Uterus (tissue), 4 donors: Measurements from ENCODE around the gene NLK. TPM values are rescaled to one million over a fixed set of nuclear protein-coding genes. Genes with fewer than 3 reads are reported as not detected.
"Not testable (repeated sequence)": the region's sequence is repeated elsewhere in the genome, so short reads cannot be mapped to it uniquely, and the experiment has no call there.

Experiments
- DNase-seq, 2 donors: peaks; one replicate each; pipeline ENCODE4 v3.0.0-alpha.2; 2019 to 2020
- H3K27ac ChIP-seq, 2 donors: fragments of 200-600 bp; sonication (generic); 1 replicate in 1 of 2; 2 replicates in 1 of 2; pipeline ENCODE4 v1.5.1; 2016 to 2018
- H3K27me3 ChIP-seq, 2 donors: fragments of 200-600 bp; sonication (generic); one replicate each; pipeline ENCODE4 v1.5.1; 2018 to 2019; ENCODE audit warnings: control low read depth in 1 of 2
- H3K36me3 ChIP-seq, 2 donors: fragments of 200-600 bp; sonication (generic); one replicate each; pipeline ENCODE4 v1.5.1; 2019; ENCODE audit warnings: control low read depth in 1 of 2
- H3K4me1 ChIP-seq, 2 donors: fragments of 200-600 bp; sonication (generic); one replicate each; pipeline ENCODE4 v1.5.1; 2018 to 2019; ENCODE audit warnings: control low read depth in 1 of 2
- H3K4me3 ChIP-seq, 2 donors: fragments of 200-600 bp; sonication (generic); 1 replicate in 1 of 2; 2 replicates in 1 of 2; pipeline ENCODE4 v1.5.1; 2018 to 2019; ENCODE audit warnings: mild to moderate bottlenecking in 1 of 2
- H3K9me3 ChIP-seq, 2 donors: fragments of 200-600 bp; sonication (generic); one replicate each; pipeline ENCODE4 v1.5.1; 2019; ENCODE audit warnings: control low read depth in 1 of 2
- POLR2A ChIP-seq, 2 donors: fragments of 450-650 bp; IDR thresholded peaks; one replicate each; pipeline ENCODE4 v1.6.1; 2016; ENCODE audit warnings: antibody characterized with exemption in 2 of 2, mild to moderate bottlenecking in 1 of 2, moderate library complexity in 1 of 2
- intact Hi-C: fragments of 100-400 bp; cut with DNase I; formaldehyde crosslinking; loops from one replicate; pipeline ENCODE4 v1.15.1; 2023; ENCODE audit warnings: low total_unique reads
- small RNA-seq: library from RNA; depleted of rRNA; stranded (forward); fragments of <200 nt; gene quantifications from one replicate; pipeline ENCODE3, GENCODE V24; 2016
- total RNA-seq, 4 donors: library from RNA; depleted of rRNA in 3 of 4; stranded (reverse); fragments of >200 nt in 3 of 4; gene quantifications; one replicate each; pipeline versions ENCODE4 v1.1.0 to v1.2.4, GENCODE V29; 2014 to 2023
- TF ChIP-seq, protein P1 (sequence below), 4 experiments: fragments of 200-600 bp in 2 of 4; fragments of 450-650 bp in 2 of 4; sonication (generic) in 2 of 4; IDR thresholded peaks; one replicate each; pipeline ENCODE4 v1.5.1; 2016 to 2019; ENCODE audit warnings: antibody characterized with exemption in 4 of 4, mild to moderate bottlenecking in 2 of 4, moderate library complexity in 1 of 4
- donor health status: DM: yes; HTN: yes; CAD: no.

The NLK gene
- total RNA-seq, 4 donors from 2014 or later: 7.7 to 36.8 (median 23.4) TPM

DNA sequence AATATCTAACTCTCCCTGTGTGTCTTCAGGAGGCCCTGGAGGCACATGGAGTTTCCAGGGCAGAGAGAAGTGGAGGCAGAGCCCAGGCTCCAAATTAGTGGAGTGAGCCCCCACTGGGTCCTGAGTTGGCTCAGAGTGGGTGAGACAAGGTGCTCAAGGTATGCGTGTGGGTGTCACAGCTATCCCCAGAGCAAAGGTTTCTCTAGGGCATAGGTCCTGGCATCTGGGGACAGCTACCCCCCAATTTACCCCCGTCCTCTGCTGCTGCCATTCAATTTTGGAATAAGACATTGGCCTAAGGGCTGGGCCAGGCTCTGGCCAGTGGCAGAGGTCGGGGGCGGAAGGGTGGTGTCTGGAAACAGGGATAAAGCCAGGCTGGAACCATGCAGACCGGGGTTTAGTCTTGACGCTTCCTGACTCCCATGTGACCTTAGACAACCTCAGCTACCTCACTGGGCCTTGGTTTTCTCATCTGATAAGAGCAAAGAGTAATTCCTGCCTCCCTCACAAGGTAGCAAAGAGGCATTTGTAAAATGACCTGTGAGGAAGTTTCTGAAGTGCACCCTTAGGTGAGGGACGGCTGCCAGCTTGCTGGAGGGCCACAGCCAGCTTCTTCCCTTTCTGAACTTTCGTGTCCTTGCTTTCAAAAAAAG lies 198.3 kb downstream of the NLK start:
- no peak for DNase-seq
- H3K4me3 ChIP-seq: no peak overlapping the region

DNA sequence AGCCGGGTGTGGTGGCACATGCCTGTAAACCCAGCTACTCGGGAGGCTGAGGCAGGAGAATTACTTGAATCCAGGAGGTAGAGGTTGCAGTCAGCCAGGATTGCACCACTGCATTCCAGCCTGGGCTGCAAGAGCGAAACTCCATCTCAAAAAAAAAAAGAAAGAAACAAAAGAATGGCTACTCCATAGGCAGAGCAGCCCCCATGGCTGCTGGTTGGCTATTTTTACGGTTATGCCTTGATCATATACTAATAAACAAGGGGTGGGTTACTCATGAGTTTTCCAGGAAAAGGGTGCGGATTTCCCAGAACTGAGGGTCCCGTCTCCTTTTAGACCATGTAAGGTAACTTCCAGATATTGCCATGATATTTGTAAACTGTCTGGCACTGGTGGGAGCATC lies 200.3 kb downstream of the NLK start:
- TF ChIP-seq, protein P1, sequence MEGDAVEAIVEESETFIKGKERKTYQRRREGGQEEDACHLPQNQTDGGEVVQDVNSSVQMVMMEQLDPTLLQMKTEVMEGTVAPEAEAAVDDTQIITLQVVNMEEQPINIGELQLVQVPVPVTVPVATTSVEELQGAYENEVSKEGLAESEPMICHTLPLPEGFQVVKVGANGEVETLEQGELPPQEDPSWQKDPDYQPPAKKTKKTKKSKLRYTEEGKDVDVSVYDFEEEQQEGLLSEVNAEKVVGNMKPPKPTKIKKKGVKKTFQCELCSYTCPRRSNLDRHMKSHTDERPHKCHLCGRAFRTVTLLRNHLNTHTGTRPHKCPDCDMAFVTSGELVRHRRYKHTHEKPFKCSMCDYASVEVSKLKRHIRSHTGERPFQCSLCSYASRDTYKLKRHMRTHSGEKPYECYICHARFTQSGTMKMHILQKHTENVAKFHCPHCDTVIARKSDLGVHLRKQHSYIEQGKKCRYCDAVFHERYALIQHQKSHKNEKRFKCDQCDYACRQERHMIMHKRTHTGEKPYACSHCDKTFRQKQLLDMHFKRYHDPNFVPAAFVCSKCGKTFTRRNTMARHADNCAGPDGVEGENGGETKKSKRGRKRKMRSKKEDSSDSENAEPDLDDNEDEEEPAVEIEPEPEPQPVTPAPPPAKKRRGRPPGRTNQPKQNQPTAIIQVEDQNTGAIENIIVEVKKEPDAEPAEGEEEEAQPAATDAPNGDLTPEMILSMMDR (IDR thresholded peaks at IDR 0.05): no peak
- TF ChIP-seq POLR2A (IDR thresholded peaks at IDR 0.05): no peak
- H3K36me3 ChIP-seq: no peaks in the 10 kb centered on the region
- H3K4me3 ChIP-seq: no peak overlapping the region
- no peak for DNase-seq
- no peak overlapping the region for H3K27ac ChIP-seq
- no peaks in the 10 kb centered on the region for H3K4me1 ChIP-seq
- H3K9me3 ChIP-seq: no peaks in the 10 kb centered on the region
- intact Hi-C loops: no loop called here
- no peaks in the 10 kb centered on the region for H3K27me3 ChIP-seq

More for the DNA sequence above, 198.3 kb downstream of the NLK start:
- Histone ChIP-seq H3K36me3 (no peaks in the 10 kb centered on the region), H3K27ac (no peak overlapping the region), H3K27me3 (no peaks in the 10 kb centered on the region), H3K9me3 (no peaks in the 10 kb centered on the region), H3K4me1 (no peaks in the 10 kb centered on the region)
- intact Hi-C loops: no loop called here
- TF ChIP-seq, protein P1 (IDR thresholded peaks at IDR 0.05): no peak
- TF ChIP-seq POLR2A (IDR thresholded peaks at IDR 0.05): no peak

GRCh38 chr17:28243268-28243667 lies 200.8 kb downstream of the NLK start:
- H3K27ac ChIP-seq, H3K4me1 ChIP-seq, H3K27me3 ChIP-seq, H3K9me3 ChIP-seq, H3K4me3 ChIP-seq, intact Hi-C loops, DNase-seq, H3K36me3 ChIP-seq: not testable (repeated sequence)

DNA sequence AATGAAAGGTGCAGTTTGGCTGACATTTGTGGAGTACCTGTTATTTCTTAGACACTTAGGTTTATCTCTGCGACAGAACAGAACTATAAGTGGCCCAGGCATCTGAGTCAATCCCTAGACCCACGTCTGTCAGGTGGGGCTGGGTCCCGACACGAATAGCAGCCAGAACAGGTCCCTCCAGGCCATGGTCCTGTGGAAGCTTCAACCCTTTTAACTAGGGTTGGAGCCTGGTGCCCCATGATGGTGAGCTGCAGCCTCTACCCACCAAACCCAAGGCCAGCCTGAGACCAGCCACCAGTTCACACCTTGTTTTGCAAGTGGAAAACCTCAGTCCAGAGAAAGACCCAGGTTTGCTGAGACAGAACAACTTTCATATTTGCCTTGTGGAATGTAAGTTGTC lies 202.0 kb downstream of the NLK start:
- H3K9me3 ChIP-seq: no peaks in the 10 kb centered on the region
- H3K4me3 ChIP-seq: no peak overlapping the region
- intact Hi-C loops: no loop called here
- H3K27me3 ChIP-seq: no peaks in the 10 kb centered on the region
- H3K4me1 ChIP-seq: no peaks in the 10 kb centered on the region
- no peaks in the 10 kb centered on the region for H3K36me3 ChIP-seq
- H3K27ac ChIP-seq: no peak overlapping the region
- no peak for TF ChIP-seq POLR2A (IDR thresholded peaks at IDR 0.05)
- TF ChIP-seq, protein P1 (IDR thresholded peaks at IDR 0.05): no peak
- no peak for DNase-seq

Small RNA genes lying within 50 kb of the gene (small RNA-seq; reads per million reads assigned to genes)
- gene RF00006: not detected
- gene RF00156: not detected
- not detected for gene RF00601
- not detected for gene RPS29P22

Other genes with a start within 250 kb of the NLK start
- 1 to 10 TPM in 1 of 4 donors, under 1 TPM in 2, not detected in 1; 0.09 to 2.8 (median 0.62) TPM for gene NOS2, start 242.1 kb upstream of the NLK start, total RNA-seq
- gene LYRM9, start 149.3 kb upstream of the NLK start, total RNA-seq: 10 to 100 TPM in 3 of 4 donors, 1 to 10 TPM in 1; 3.3 to 31.4 (median 25.6) TPM